Skeletal muscle tissue (tissue), 4 donors: Measurements from ENCODE around the gene EFNA4. TPM values are rescaled to one million over a fixed set of nuclear protein-coding genes. Genes with fewer than 3 reads are reported as not detected.

Experiments
- H3K27ac ChIP-seq: one replicate; pipeline ENCODE4 v1.7.0; 2013; ENCODE audit warnings: mild to moderate bottlenecking, low read depth, low read length, inconsistent platforms
- H3K27me3 ChIP-seq, 3 donors: one replicate each; pipeline ENCODE4 v1.7.0; 2013; ENCODE audit warnings: low read length in 3 of 3; ENCODE audit not compliant: control insufficient read depth in 3 of 3, insufficient read depth in 3 of 3
- H3K36me3 ChIP-seq, 3 donors: one replicate each; pipeline ENCODE4 v1.7.0; 2013; ENCODE audit warnings: low read length in 3 of 3; ENCODE audit not compliant: control insufficient read depth in 3 of 3, insufficient read depth in 3 of 3
- H3K4me1 ChIP-seq, 3 donors: one replicate each; pipeline ENCODE4 v1.7.0; 2013; ENCODE audit warnings: low read length in 3 of 3, mild to moderate bottlenecking in 3 of 3; ENCODE audit not compliant: control insufficient read depth in 3 of 3, insufficient read depth in 3 of 3
- H3K4me3 ChIP-seq, 3 donors: one replicate each; pipeline ENCODE4 v1.7.0; 2013; ENCODE audit warnings: low read length in 3 of 3
- H3K9ac ChIP-seq, 3 donors: one replicate each; pipeline ENCODE4 v1.7.0; 2013; ENCODE audit warnings: low read length in 3 of 3, mild to moderate bottlenecking in 3 of 3, moderate library complexity in 2 of 3, low read depth in 1 of 3
- H3K9me3 ChIP-seq, 3 donors: one replicate each; pipeline ENCODE4 v1.7.0; 2013; ENCODE audit warnings: low read length in 3 of 3; ENCODE audit not compliant: control insufficient read depth in 3 of 3
- total RNA-seq: library from RNA; depleted of rRNA; stranded (reverse); fragments of >200 nt; gene quantifications from one replicate; pipeline ENCODE4 v1.2.3, GENCODE V29; 2014
- donor health status: Osteomylitis.

EFNA4 gene
- total RNA-seq, 1 donor from 2014 or later, result 3.7 TPM

GRCh38 chr1:155022136-155022926, 41.2 kb upstream of the EFNA4 start:
- Histone ChIP-seq H3K9ac (peak overlapping the region in 1 of 3 donors; percentile 35), H3K36me3 (no peaks in the 10 kb centered on the region), H3K4me3 (no peak overlapping the region)

GRCh38 chr1:155022927-155023236, 40.7 kb upstream of the EFNA4 start:
- no peaks in the 10 kb centered on the region for H3K27me3 ChIP-seq
- H3K27ac ChIP-seq, result no peak overlapping the region
- H3K4me1 ChIP-seq, result peaks cover 2 to 10% (median 3%) of the 10 kb centered on the region in 3 donors
- H3K9me3 ChIP-seq, result no peaks in the 10 kb centered on the region
- H3K4me3 ChIP-seq, result no peak overlapping the region
- H3K9ac ChIP-seq, result peak overlapping the region in 1 of 3 donors; percentile 35
- no peaks in the 10 kb centered on the region for H3K36me3 ChIP-seq

More at GRCh38 chr1:155022136-155022926, 41.2 kb upstream of the EFNA4 start:
- no peaks in the 10 kb centered on the region for H3K27me3 ChIP-seq
- H3K9me3 ChIP-seq, result no peaks in the 10 kb centered on the region
- no peak overlapping the region for H3K27ac ChIP-seq
- peaks cover 6 to 16% (median 7%) of the 10 kb centered on the region in 3 donors for H3K4me1 ChIP-seq

GRCh38 chr1:155023627-155024026, 39.9 kb upstream of the EFNA4 start:
- H3K27ac ChIP-seq, result no peak overlapping the region
- H3K4me1 ChIP-seq, result peaks cover 0 to 4% (median 0%) of the 10 kb centered on the region in 3 donors
- H3K36me3 ChIP-seq, result no peaks in the 10 kb centered on the region
- no peaks in the 10 kb centered on the region for H3K9me3 ChIP-seq
- no peaks in the 10 kb centered on the region for H3K27me3 ChIP-seq
- no peak overlapping the region for H3K4me3 ChIP-seq
- H3K9ac ChIP-seq, result no peak overlapping the region

GRCh38 chr1:155024315-155024714, 39.2 kb upstream of the EFNA4 start:
- Histone ChIP-seq H3K9me3 (no peaks in the 10 kb centered on the region), H3K4me3 (no peak overlapping the region), H3K4me1 (no peaks in the 10 kb centered on the region), H3K27ac (no peak overlapping the region), H3K27me3 (no peaks in the 10 kb centered on the region), H3K9ac (no peak overlapping the region), H3K36me3 (no peaks in the 10 kb centered on the region)

- Histone ChIP-seq H3K9ac (no peak overlapping the region), H3K4me3 (no peak overlapping the region), H3K4me1 (no peaks in the 10 kb centered on the region), H3K9me3 (no peaks in the 10 kb centered on the region), H3K27ac (no peak overlapping the region), H3K36me3 (no peaks in the 10 kb centered on the region), H3K27me3 (no peaks in the 10 kb centered on the region)
Observed at GRCh38 chr1:155026154-155026553, 37.4 kb upstream of the EFNA4 start.

GRCh38 chr1:155026588-155026987, 37.0 kb upstream of the EFNA4 start:
- no peaks in the 10 kb centered on the region for H3K9me3 ChIP-seq
- no peak overlapping the region for H3K27ac ChIP-seq
- no peak overlapping the region for H3K4me3 ChIP-seq
- H3K36me3 ChIP-seq, result no peaks in the 10 kb centered on the region
- H3K27me3 ChIP-seq, result no peaks in the 10 kb centered on the region
- no peaks in the 10 kb centered on the region for H3K4me1 ChIP-seq
- no peak overlapping the region for H3K9ac ChIP-seq

GRCh38 chr1:155029513-155030242, 33.9 kb upstream of the EFNA4 start:
- no peaks in the 10 kb centered on the region for H3K9me3 ChIP-seq
- H3K4me3 ChIP-seq, result no peak overlapping the region
- no peak overlapping the region for H3K9ac ChIP-seq

GRCh38 chr1:155030243-155030795, 33.2 kb upstream of the EFNA4 start:
- no peak overlapping the region for H3K4me3 ChIP-seq
- no peaks in the 10 kb centered on the region for H3K4me1 ChIP-seq
- H3K27me3 ChIP-seq, result peaks cover 0 to 2% (median 0%) of the 10 kb centered on the region in 3 donors
- no peak overlapping the region for H3K9ac ChIP-seq
- H3K9me3 ChIP-seq, result no peaks in the 10 kb centered on the region
- no peaks in the 10 kb centered on the region for H3K36me3 ChIP-seq
- no peak overlapping the region for H3K27ac ChIP-seq

More at GRCh38 chr1:155029513-155030242, 33.9 kb upstream of the EFNA4 start:
- Histone ChIP-seq H3K27ac (no peak overlapping the region), H3K27me3 (peaks cover 0 to 2% (median 0%) of the 10 kb centered on the region in 3 donors), H3K4me1 (no peaks in the 10 kb centered on the region), H3K36me3 (no peaks in the 10 kb centered on the region)

GRCh38 chr1:155030899-155031298, 32.6 kb upstream of the EFNA4 start:
- H3K27me3 ChIP-seq, result peaks cover 0 to 2% (median 0%) of the 10 kb centered on the region in 3 donors
- no peak overlapping the region for H3K9ac ChIP-seq
- H3K36me3 ChIP-seq, result no peaks in the 10 kb centered on the region
- no peak overlapping the region for H3K4me3 ChIP-seq
- H3K4me1 ChIP-seq, result no peaks in the 10 kb centered on the region
- no peak overlapping the region for H3K27ac ChIP-seq
- H3K9me3 ChIP-seq, result no peaks in the 10 kb centered on the region

- peaks cover 0 to 5% (median 0%) of the 10 kb centered on the region in 3 donors for H3K4me1 ChIP-seq
- no peaks in the 10 kb centered on the region for H3K9me3 ChIP-seq
- no peak overlapping the region for H3K4me3 ChIP-seq
- H3K27ac ChIP-seq, result no peak overlapping the region
- H3K27me3 ChIP-seq, result peaks cover 0 to 2% (median 0%) of the 10 kb centered on the region in 3 donors
- no peak overlapping the region for H3K9ac ChIP-seq
- H3K36me3 ChIP-seq, result no peaks in the 10 kb centered on the region
Observed at GRCh38 chr1:155032886-155033285, 30.7 kb upstream of the EFNA4 start.
